IMR-90 (cell line): ENCODE results near the gene MCTP1.

Source experiments
- BHLHE40 ChIP-seq: fragments of 150-350 bp; IDR thresholded peaks from 2 replicates; pipeline ENCODE4 v1.6.1; 2016; ENCODE audit warnings: mild to moderate bottlenecking, low read depth, low read length
- CEBPB ChIP-seq: IDR thresholded peaks from 2 replicates; pipeline ENCODE4 v1.6.1; 2012; ENCODE audit warnings: low read depth, low read length, improper control_type of control experiment
- FOS ChIP-seq: fragments of 150-350 bp; IDR thresholded peaks from 2 replicates; pipeline ENCODE4 v1.6.1; 2016; ENCODE audit warnings: low read depth, low read length
- MAFK ChIP-seq: IDR thresholded peaks from 2 replicates; pipeline ENCODE4 v1.6.1; 2012; ENCODE audit warnings: low read depth, low read length, improper control_type of control experiment
- MAZ ChIP-seq: IDR thresholded peaks from 2 replicates; pipeline ENCODE4 v1.6.1; 2012; ENCODE audit warnings: low read depth, mild to moderate bottlenecking, low read length, improper control_type of control experiment, moderate library complexity, borderline replicate concordance
- POLR2A ChIP-seq: IDR thresholded peaks from 2 replicates; pipeline ENCODE4 v1.6.1; 2012; ENCODE audit warnings: mild to moderate bottlenecking, low read depth, low read length
- RAD21 ChIP-seq: IDR thresholded peaks from 2 replicates; pipeline ENCODE4 v1.6.1; 2012; ENCODE audit warnings: low read length, improper control_type of control experiment
- RFX5 ChIP-seq: IDR thresholded peaks from 2 replicates; pipeline ENCODE4 v1.8.0; 2012; ENCODE audit warnings: low read depth, mild to moderate bottlenecking, low read length, moderate library complexity
- SMC3 ChIP-seq: fragments of 150-350 bp; IDR thresholded peaks from 2 replicates; pipeline ENCODE4 v1.6.1; 2016; ENCODE audit warnings: low read depth, mild to moderate bottlenecking, antibody characterized with exemption, low read length, moderate library complexity
- TF ChIP-seq, protein P1 (sequence below): fragments of 150-350 bp; IDR thresholded peaks from 2 replicates; pipeline ENCODE4 v1.6.1; 2016; ENCODE audit warnings: low read depth, mild to moderate bottlenecking, low read length, moderate library complexity, borderline replicate concordance
- TF ChIP-seq, protein P2 (sequence below): conservative IDR thresholded peaks from 2 replicates; pipeline ENCODE4 v1.5.1; 2012; ENCODE audit warnings: mild to moderate bottlenecking, low read depth, low read length, improper control_type of control experiment
- TF ChIP-seq, protein P3 (sequence below): fragments of 150-350 bp; IDR thresholded peaks from 2 replicates; pipeline ENCODE4 v1.6.1; 2017; ENCODE audit warnings: mild to moderate bottlenecking, antibody characterized with exemption, low read length, low read depth

DNA sequence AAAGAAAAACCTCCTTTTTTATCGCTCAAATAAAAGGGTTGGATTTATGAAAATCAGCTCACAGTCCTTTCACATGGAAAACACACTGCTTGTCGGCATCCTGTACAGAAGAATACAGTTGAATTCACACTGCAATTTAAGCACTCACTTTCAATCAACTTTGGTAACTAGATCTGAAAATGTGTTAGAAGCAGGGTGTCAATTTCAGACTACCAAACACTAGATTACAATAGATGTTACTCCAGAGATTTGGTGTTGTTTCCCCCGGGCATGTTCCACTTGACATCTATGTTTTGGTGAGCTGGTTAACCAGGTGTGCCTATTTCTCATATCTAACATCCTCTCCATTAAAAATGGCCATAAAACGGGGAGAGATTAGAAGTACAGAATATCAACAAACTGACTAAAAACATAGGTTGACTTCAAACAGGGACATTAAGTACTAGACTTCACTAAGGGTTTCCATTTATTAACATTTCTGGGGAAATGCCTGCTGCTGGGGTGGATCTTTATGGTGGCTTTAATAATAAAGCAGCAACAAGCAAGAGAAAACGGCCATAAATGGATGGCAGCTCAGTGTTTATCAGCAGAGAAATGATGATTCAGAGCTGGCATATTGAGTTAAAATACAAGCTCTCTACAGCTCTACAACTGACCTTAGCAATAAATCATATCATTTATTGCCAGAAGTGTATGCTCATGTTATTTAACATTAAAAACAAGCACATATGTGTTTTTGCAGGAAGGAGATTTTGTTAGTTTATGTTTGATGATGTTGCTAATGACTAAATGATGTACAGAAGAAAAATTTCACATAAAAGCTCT lies 507.6 kb downstream of the MCTP1 start:
- TF ChIP-seq, protein P1, sequence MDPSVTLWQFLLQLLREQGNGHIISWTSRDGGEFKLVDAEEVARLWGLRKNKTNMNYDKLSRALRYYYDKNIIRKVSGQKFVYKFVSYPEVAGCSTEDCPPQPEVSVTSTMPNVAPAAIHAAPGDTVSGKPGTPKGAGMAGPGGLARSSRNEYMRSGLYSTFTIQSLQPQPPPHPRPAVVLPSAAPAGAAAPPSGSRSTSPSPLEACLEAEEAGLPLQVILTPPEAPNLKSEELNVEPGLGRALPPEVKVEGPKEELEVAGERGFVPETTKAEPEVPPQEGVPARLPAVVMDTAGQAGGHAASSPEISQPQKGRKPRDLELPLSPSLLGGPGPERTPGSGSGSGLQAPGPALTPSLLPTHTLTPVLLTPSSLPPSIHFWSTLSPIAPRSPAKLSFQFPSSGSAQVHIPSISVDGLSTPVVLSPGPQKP, result no peak
- TF ChIP-seq, protein P2, sequence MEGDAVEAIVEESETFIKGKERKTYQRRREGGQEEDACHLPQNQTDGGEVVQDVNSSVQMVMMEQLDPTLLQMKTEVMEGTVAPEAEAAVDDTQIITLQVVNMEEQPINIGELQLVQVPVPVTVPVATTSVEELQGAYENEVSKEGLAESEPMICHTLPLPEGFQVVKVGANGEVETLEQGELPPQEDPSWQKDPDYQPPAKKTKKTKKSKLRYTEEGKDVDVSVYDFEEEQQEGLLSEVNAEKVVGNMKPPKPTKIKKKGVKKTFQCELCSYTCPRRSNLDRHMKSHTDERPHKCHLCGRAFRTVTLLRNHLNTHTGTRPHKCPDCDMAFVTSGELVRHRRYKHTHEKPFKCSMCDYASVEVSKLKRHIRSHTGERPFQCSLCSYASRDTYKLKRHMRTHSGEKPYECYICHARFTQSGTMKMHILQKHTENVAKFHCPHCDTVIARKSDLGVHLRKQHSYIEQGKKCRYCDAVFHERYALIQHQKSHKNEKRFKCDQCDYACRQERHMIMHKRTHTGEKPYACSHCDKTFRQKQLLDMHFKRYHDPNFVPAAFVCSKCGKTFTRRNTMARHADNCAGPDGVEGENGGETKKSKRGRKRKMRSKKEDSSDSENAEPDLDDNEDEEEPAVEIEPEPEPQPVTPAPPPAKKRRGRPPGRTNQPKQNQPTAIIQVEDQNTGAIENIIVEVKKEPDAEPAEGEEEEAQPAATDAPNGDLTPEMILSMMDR, result no peak
- no peak for TF ChIP-seq RAD21
- no peak for TF ChIP-seq SMC3
- no peak for TF ChIP-seq FOS
- TF ChIP-seq POLR2A, result no peak
- no peak for TF ChIP-seq CEBPB
- no peak for TF ChIP-seq RFX5
- TF ChIP-seq MAZ, result no peak
- no peak for TF ChIP-seq BHLHE40
- no peak for TF ChIP-seq MAFK
- TF ChIP-seq, protein P3, sequence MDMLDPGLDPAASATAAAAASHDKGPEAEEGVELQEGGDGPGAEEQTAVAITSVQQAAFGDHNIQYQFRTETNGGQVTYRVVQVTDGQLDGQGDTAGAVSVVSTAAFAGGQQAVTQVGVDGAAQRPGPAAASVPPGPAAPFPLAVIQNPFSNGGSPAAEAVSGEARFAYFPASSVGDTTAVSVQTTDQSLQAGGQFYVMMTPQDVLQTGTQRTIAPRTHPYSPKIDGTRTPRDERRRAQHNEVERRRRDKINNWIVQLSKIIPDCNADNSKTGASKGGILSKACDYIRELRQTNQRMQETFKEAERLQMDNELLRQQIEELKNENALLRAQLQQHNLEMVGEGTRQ, result no peak
